GM12873 (cell line): Measurements from ENCODE around the gene KDM6B.

Source experiments
- TF ChIP-seq, protein P1 (sequence below): IDR thresholded peaks from 2 replicates; pipeline ENCODE4 v1.5.1; 2012; ENCODE audit warnings: low read depth, mild to moderate bottlenecking, moderate library complexity, low read length, control low read depth; ENCODE audit not compliant: insufficient read depth; ENCODE audit errors: missing control alignments

KDM6B gene

DNA sequence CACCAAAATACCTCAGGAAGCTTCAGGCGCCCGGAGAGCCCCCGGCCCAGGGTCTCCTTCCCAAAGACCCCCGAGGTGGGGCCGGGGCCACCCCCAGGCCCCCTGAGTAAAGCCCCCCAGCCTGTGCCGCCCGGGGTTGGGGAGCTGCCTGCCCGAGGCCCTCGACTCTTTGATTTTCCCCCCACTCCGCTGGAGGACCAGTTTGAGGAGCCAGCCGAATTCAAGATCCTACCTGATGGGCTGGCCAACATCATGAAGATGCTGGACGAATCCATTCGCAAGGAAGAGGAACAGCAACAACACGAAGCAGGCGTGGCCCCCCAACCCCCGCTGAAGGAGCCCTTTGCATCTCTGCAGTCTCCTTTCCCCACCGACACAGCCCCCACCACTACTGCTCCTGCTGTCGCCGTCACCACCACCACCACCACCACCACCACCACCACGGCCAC lies 14.1 kb downstream of the KDM6B start:
- TF ChIP-seq, protein P1, sequence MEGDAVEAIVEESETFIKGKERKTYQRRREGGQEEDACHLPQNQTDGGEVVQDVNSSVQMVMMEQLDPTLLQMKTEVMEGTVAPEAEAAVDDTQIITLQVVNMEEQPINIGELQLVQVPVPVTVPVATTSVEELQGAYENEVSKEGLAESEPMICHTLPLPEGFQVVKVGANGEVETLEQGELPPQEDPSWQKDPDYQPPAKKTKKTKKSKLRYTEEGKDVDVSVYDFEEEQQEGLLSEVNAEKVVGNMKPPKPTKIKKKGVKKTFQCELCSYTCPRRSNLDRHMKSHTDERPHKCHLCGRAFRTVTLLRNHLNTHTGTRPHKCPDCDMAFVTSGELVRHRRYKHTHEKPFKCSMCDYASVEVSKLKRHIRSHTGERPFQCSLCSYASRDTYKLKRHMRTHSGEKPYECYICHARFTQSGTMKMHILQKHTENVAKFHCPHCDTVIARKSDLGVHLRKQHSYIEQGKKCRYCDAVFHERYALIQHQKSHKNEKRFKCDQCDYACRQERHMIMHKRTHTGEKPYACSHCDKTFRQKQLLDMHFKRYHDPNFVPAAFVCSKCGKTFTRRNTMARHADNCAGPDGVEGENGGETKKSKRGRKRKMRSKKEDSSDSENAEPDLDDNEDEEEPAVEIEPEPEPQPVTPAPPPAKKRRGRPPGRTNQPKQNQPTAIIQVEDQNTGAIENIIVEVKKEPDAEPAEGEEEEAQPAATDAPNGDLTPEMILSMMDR: no peak

DNA sequence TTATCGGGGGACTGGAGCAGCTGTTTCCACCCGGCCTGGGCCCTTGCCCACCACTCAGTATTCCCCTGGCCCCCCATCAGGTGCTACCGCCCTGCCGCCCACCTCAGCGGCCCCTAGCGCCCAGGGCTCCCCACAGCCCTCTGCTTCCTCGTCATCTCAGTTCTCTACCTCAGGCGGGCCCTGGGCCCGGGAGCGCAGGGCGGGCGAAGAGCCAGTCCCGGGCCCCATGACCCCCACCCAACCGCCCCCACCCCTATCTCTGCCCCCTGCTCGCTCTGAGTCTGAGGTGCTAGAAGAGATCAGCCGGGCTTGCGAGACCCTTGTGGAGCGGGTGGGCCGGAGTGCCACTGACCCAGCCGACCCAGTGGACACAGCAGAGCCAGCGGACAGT lies 14.7 kb downstream of the KDM6B start:
- TF ChIP-seq, protein P1: no peak

DNA sequence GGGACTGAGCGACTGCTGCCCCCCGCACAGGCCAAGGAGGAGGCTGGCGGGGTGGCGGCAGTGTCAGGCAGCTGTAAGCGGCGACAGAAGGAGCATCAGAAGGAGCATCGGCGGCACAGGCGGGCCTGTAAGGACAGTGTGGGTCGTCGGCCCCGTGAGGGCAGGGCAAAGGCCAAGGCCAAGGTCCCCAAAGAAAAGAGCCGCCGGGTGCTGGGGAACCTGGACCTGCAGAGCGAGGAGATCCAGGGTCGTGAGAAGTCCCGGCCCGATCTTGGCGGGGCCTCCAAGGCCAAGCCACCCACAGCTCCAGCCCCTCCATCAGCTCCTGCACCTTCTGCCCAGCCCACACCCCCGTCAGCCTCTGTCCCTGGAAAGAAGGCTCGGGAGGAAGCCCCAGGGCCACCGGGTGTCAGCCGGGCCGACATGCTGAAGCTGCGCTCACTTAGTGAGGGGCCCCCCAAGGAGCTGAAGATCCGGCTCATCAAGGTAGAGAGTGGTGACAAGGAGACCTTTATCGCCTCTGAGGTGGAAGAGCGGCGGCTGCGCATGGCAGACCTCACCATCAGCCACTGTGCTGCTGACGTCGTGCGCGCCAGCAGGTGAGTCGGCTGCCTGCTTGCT lies 15.2 kb downstream of the KDM6B start:
- TF ChIP-seq, protein P1: no peak

GRCh38 chr17:7849751-7850504 lies 15.9 kb downstream of the KDM6B start:
- TF ChIP-seq, protein P1: no peak

DNA sequence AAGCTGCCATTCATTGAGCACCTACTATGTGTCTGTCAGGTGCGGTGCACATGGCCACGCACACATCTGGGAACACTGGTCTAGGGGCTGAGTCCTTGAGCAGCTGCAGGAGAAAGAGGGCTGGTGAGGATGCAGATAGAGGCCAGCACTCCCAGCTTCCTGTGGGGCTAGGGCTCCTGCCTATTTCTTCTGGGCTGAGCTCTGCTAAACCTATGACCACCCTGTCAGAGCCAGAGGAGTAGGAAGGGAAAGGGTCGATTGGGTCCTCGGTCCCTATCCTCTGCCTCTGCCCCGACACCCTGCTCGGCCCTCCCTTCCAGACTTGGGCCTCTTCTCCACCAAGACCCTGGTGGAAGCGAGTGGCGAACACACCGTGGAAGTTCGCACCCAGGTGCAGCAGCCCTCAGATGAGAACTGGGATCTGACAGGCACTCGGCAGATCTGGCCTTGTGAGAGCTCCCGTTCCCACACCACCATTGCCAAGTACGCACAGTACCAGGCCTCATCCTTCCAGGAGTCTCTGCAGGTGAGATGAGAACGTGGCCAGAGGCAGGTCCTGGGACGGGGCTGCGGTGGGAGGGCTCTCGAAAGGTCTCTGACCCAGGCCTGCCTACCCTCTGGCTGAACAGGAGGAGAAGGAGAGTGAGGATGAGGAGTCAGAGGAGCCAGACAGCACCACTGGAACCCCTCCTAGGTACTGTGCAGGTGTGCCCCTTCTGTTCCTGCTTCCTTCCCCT lies 16.9 kb downstream of the KDM6B start:
- TF ChIP-seq, protein P1: no peak

DNA sequence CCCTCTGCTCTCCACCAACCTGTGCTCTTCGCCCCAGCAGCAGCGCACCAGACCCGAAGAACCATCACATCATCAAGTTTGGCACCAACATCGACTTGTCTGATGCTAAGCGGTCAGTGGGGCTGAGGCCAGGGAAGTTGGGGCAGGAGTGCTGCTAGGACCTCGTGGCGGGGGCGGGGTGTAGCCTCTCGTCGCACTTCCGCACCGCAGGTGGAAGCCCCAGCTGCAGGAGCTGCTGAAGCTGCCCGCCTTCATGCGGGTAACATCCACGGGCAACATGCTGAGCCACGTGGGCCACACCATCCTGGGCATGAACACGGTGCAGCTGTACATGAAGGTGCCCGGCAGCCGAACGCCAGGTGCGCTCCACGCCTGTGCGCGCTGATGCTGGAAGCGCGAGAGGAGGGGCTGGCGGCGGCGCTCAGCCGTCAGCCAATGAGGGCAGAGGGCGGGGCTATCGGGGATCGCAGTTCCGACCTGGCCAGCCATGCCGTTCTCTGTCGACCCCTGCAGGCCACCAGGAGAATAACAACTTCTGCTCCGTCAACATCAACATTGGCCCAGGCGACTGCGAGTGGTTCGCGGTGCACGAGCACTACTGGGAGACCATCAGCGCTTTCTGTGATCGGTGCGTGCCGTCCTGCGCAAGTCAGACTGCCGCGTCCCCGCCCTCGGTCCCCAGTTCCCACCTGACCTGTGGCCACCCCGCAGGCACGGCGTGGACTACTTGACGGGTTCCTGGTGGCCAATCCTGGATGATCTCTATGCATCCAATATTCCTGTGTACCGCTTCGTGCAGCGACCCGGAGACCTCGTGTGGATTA lies 17.6 kb downstream of the KDM6B start:
- TF ChIP-seq, protein P1: peak; percentile 99
